GM19328 (cell line): ENCODE measurements around the gene SBDS.
"Not testable (repeated sequence)": the region's sequence is repeated elsewhere in the genome, so short reads cannot be mapped to it uniquely, and the experiment has no call there.

ENCODE experiments used
- ATAC-seq: cut with Tn5 transposase; IDR thresholded peaks from one replicate; pipeline ENCODE4 v1.9.1; 2021; ENCODE audit warnings: mild to moderate bottlenecking, moderate library complexity; ENCODE audit not compliant: unreplicated experiment

SBDS gene

DNA sequence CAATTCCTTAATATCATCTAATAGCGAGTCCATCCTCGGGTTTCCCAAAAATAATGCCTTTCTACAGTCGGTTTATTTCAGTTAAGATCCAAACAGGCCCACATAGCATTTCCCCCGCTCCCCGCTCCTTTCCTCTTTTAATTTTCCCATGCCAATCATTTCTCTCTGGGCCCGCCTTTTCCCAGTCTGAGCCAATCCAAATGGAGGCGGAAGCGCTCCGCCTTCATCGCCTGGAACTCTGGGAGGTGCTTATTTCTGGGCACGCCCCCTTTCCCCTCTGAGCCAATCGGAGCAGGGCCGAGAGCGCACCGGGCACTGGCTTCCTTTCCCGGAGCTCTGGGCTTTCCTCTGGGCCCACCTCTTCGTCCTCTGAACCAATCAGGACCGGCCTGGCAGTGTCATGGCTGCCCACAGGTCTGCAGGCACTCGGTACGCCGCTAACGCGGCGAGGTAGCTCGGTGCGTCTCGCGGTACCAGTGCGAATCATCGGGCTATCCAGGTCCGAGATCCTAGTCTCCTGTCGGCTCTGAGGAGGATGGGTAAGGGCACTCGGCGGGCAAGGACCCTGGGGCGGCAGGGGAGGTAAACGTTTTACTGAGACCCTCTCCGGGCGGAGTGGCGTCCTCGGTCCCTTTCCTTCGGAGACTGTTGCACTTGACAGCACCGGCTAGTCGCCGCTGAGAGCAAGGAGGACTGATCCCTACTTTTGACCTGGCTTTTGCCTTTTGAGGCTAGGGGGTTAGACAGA is 1.2 kb upstream of the SBDS start, which contains the start of gene TYW1:
TYW1 (plus strand) TSS at position 390 of the 748 bp plus-strand sequence; CDS start at position 536, 146 bp downstream.
- peak; percentile 89 for ATAC-seq

DNA sequence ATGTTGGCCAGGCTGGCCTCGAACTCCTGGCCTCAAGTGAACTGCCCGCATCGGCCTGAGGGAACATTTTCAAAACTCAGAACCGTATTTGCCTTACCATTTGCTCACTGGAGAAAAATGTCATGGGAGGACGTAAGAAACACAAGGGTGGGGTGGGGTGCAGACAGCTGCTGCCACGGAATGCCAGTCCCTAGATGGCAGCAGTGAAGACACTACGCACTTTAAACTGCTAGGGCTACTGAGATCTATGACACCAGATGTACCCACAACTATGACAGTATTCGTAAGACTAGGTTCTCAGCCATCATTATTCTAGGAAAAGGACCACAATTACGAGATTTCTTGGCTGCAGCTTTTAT is 716 bp downstream of the SBDS start:
- not testable (repeated sequence) for ATAC-seq

- not testable (repeated sequence) for ATAC-seq
Observed at GRCh38 chr7:66994051-66994450, 1.3 kb downstream of the SBDS start.

DNA sequence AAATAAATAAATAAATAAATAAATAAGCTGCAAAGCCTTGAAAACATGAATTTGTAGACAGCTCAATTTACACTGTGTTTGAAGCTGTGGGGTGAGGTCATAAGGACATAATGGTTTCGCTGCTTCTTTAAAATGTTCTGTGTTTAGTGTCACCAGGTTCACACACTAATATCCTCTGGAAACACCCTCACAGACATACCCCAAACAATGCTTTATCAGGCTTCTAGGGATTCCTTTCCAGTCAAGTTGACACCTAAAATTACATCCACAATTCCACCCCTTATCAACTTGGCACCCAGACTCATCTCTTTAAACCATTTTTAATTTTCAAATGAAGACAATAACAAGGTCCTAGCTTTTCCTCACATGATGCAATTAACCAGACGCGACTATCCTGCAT is 5.8 kb downstream of the SBDS start:
- not testable (repeated sequence) for ATAC-seq

GRCh38 chr7:66980336-66980735 is 15.1 kb downstream of the SBDS start:
- not testable (repeated sequence) for ATAC-seq

DNA sequence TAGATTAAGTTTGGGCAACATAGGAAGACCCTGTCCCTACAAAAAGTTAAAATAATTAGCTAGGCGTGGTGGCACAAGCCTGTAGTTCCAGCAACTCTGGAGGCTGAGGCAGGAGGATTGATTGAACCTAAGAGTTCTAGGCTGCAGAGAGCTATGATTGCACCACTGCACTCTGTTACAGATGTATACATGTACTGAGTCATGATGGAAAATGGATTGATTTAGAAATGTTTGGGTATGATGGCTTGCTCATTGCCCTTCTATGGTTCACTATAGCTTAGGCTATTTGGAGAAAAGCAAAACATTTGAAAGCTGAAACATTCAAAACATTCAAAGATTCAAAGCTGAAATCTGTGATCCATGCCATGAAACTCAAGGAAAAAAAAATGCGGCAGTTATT is 16.4 kb downstream of the SBDS start:
- ATAC-seq, result not testable (repeated sequence)

DNA sequence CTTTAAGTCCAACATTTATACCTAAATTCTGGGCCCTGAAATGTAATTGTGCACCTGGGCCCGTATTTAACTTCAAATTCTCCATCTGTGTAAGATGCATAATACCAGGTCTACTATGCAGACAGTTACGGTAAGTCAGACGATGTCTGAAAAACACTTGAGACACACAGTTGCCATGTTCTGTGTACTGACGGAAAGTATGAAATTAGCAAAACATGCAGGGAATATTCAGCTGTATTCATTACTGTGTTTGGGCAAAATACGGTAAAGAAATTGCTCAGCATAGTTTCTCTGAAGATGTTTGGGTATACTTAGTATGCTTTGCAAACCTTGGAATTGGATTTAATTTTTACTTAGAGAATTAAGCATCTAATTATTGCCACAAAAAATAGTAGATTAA is 17.1 kb downstream of the SBDS start:
- ATAC-seq, result not testable (repeated sequence)

GRCh38 chr7:66974986-66975590 is 20.3 kb downstream of the SBDS start:
- no peak for ATAC-seq

DNA sequence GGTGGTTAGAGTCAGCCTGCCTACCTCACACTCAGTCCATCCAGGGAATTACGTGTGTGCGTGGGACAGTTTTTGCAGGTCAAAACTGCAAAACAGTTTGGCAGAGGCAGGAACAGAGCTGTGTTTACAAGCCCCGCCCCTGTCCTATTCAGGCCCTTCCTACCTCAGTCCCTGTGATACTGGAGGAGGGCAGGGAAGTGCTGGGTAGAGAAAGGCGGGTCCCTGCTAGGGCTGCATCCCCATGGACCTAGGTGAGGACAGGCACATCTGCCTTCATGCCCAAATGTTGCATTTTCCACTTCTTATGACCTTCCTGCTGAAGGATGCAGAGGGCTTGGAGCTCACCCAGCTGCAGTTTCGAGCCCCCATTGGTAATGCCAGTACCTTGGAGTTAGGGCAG is 25.1 kb downstream of the SBDS start:
- no peak for ATAC-seq

DNA sequence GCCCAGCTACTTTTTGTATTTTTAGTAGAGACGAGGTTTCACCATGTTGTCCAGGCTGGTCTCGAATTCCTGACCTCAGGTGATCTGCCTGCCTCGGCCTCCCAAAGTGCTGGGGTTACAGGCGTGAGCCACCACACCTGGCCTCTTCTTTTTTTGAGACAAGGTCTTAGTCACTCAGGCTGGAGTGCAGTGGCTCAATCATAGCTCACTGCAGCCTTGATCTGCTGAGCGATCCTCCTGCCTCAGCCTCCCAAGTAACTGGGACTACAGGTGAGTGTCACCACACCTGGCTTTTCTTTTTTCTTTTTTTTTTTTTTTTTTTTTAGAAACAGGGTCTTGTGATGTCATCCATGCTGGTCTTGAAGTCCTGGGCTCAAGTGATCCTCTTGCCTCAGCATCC is 26.4 kb downstream of the SBDS start:
- ATAC-seq, result not testable (repeated sequence)

DNA sequence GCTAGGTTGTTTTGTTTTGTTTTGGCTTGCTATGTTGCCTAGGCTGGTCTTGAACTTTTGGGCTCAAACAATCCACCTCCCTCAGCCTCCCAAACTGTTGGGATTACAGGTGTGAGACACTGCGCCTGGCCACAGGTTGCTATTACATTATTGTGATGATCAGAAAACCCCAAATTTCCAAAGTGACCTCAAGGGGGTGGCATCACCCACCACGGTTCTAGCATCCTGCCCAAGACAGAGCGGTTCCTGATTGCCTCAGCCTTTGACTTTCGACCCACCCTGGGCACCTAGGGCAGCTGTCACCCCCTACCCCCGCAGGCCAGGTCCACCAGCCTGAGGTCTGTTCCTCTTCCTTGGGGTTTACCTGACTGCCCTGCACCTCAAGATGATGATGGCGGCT is 28.4 kb downstream of the SBDS start:
- ATAC-seq, result no peak

- no peak for ATAC-seq
Observed at GRCh38 chr7:66964411-66964810, 31.0 kb downstream of the SBDS start.

DNA sequence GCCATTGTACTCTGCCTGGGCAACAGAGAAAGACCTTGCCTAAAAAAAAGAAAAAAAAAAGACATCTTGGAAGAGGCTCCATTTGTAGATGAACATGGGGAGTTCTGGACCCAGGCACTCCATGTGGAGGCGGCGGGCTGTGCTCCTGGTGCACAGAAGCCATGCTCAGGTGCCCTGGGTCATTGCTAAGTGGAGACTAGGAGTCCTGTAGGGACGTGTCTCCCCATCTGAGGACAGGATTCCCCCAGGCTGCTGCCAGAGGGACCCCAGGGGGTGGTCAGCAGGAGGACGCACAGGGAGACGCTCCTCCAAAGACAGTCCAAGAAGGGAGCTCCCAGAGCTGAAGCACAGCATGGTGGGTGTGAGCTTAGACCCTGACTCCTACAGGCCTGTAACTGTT is 34.3 kb downstream of the SBDS start:
- no peak for ATAC-seq

DNA sequence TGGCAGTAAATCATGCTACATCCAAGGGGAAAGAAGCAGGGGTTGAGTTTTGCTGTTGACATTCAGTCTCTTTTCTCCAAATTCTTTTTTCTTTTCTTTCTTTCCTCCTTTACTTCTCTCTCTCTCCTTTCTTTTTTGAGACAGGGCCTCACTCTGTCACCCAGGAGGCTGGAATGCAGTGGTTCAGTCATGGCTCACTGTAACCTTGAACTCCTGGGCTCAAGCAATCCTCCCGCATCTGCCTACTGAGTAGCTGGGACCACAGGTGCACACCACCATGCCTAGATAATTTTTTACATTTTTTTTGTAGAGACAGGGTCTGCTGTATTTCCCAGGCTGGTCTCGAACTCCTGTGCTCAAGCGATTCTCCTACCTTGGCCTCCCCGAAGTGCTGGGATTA is 35.2 kb downstream of the SBDS start:
- no peak for ATAC-seq

- no peak for ATAC-seq
Observed at GRCh38 chr7:66958538-66959350, 36.6 kb downstream of the SBDS start.

- no peak for ATAC-seq
Observed at GRCh38 chr7:66957595-66958290, 37.6 kb downstream of the SBDS start.

GRCh38 chr7:66953044-66953427 is 42.4 kb downstream of the SBDS start:
- no peak for ATAC-seq

GRCh38 chr7:66952343-66953043 is 42.9 kb downstream of the SBDS start:
- no peak for ATAC-seq

DNA sequence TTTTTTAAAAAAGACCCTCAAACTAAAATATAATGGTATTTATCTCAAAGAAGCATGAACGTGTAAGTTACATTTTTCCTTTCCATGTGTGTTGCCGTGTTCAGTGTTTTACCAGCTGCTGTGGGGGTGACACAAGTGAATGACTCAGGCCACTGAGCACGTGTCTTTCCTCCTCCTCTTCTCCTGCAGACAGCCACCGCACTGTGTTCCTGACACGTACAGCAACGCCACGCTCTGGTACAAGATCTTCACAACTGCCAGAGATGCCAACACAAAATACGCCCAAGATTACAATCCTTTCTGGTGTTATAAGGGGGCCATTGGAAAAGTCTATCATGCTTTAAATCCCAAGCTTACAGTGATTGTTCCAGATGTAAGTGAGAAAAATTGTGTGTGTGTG is 44.6 kb downstream of the SBDS start:
- no peak for ATAC-seq

DNA sequence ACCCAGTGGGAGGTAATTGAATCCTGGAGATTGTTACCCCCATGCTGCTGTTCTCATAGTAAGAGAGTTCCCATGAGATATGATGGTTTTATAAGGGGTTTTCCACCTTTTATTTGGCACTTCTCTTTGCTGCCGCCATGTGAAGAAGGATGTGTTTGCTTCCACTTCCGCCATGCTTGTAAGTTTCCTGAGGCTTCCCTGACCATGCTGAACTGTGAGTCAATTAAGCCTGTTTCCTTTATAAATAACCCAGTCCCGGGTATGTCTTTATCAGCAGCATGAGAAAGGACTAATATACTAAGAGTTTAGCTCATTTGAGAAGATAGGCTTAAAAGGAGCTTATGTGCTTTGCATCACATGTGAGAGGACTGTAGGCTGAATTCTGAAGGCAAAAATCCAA is 45.1 kb downstream of the SBDS start:
- ATAC-seq, result no peak
